ENCODE measurements around the gene ABCC6.
"Not testable (repeated sequence)": the region's sequence is repeated elsewhere in the genome, so short reads cannot be mapped to it uniquely, and the experiment has no call there.

Gene ABCC6

DNA sequence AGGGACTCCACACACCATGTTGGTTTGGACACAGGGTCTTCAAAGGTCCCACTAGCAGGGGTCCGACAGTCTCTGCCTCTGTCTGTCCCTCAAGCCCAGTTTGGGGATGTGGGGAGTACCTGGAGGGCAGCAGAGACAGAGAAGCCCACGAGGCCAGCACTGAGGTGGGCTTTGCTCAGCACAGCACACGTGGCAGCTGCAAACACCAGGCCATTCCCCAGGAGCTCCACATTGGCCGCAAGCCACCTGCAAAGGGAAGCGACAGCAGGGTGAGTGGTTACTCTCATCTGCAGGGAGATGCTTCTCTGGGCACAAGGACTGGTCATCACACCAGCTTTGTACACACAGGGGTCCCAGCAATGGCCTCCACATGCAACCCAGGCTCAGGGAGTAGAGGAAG, 62.0 kb downstream of the ABCC6 start:
- no peak for DNase-seq (ENCODE audit: low spot score)

DNA sequence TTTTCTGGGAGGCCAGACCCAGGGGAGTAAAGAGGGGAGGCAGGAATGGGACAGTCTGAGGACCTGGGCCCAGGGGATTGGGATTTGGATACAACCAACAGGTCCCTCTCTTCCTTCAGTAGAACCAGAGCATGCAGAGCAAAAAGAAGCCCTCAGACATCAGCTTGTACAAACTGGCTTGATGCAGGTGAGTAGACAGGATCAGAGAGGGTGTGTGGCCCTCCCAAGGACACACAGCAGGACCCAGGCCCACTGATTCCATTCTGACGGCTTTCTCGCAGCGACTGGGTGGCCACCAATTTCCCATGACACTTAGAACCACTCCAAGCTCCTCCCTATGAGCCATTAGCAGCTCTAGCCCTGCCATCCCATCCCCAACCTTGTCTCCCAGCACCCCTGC, 63.6 kb downstream of the ABCC6 start:
- no peak for DNase-seq (ENCODE audit: low spot score)

DNA sequence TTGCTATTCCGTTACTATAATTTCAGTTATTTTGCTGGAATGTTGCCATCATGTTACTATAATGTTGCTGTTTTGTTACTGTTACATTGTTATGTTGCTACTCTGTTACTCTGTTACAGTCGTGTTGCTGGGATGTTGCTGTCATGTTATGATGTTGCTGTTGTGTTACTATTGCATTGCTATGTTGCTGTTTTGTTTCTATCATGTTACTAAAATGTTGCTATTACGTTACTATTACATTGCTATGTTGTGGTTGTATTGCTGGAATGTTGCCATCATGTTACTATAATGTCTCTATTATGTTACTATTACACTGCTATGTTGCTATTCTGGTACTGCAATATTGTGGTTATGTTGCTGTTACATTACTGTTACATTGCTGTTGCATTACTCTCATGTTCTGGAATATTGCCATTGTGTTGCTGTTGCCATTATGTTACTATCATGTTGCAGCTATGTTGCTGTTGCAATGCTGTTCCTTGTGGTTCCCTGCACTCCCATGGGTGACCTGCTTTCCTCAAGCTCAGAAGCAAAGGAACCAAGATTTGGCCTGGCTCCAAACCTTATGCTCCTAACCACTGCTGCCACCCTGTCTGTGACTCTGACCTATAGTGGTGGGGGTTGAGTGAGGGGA, 64.4 kb downstream of the ABCC6 start:
- DNase-seq (ENCODE audit: low spot score) = no peak

DNA sequence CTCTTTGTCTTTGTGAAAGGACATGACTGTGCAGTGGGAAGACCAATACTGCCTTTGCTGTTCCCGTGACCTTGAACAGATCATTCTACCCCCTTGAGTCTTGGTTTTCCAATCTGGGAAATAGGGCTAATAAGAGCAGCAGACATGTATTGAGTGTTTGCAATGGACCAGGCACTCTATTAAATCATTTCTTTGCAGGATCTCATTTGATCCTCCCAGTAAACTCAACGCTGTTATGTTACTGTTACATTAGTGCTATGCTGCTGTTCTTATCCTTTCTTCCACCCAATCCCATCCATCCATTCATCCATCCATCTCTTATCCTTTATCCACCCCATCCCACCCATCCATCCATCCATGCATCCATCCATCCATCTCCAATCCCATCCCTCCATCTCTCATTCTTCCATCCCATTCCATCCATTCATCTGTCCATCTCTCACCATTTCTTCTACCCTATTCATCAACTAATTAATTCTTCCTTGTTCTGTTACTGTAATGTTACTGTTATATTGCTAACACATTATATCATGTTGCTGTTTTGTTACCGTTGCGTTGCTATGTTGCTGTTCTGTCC, 65.1 kb downstream of the ABCC6 start:
- no peak for DNase-seq (ENCODE audit: low spot score)

DNA sequence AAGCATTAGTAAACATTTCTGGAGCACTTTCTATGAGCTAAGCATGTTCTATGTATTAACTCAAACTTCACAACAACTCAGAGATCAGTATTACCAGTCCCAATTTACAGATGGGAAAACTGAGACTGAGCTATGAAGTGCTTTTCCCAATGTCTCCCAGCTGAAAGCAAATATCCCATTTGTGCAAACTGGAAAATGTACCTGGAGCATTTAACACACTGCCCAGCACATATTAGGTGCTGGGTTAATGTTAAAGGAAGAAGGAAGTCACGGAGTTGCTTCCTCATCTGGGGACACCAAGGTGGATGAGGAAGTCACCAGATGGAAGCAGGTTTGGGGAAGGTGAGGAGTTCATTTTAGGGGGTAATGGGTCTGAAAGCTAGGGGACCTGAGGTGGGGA, 66.1 kb downstream of the ABCC6 start:
- no peak for DNase-seq (ENCODE audit: low spot score)

DNA sequence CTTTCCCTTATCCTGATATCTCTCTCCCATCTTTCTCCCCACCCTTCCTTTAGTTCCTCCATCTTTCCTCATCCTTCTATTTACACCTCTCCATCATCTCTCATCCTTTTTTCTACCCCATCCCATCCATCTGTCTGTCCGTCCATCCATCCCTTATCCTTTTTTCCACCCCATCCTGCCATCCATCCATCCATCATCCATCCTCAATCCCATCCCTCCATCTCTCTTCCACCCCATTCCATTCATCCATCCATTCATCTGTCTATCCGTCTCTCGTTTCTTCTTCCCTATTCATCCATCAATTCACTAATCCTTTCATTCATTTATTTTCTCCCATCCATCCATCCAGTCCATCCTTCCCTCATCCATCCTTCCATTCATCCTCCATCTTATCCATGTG, 68.1 kb downstream of the ABCC6 start:
- DNase-seq (ENCODE audit: low spot score) = no peak

DNA sequence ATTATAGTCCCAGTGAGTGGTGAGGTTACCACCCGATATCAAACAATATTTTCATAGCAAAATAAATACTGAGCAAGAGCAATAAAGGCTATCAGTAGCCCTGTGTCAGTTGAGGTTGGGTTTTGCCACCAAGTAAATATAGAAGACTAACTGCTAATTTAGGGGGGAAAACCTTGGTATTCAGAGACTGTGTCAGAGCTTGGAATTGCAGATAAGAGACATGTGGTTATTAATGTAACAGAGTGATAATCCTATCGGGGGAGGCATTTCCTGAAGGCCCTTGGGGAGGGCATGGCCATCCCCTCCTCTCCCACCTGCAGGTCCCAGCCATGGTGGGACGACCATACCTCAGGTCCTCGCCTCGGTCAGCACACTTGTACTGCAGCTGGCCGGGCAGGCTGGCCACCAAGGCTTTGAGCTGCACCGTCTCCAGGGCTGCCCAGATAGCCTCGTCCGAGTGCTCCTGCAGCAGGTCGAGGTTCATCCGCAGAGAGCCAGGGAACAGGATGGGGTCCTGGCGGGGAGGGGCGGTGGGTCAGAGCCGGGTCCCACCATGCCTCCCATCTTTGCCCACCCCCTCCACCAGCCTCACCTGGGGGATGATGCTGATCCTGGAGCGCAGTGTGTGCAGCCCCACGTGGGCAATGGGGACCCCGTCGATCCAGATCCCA, 68.9 kb downstream of the ABCC6 start:
- DNase-seq (ENCODE audit: low spot score) = no peak

DNA sequence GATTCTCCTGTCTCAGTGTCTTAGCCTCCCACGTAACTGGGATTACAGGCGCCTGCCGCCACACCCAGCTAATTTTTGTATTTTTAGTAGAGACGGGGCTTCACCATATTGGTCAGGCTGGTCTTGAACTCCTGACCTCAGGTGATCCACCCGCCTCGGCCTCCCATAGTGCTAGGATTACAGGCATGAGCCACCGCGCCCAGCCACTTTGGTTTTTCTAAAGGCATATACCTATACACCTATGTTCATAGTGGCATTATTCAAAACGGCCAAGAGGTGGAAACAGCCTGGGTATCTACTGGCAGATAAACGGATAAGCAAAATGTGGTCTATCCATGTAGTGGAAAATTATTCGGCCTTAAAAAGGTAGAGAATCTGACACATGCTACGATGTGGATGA, 70.3 kb downstream of the ABCC6 start:
- DNase-seq (ENCODE audit: low spot score) = not testable (repeated sequence)

DNA sequence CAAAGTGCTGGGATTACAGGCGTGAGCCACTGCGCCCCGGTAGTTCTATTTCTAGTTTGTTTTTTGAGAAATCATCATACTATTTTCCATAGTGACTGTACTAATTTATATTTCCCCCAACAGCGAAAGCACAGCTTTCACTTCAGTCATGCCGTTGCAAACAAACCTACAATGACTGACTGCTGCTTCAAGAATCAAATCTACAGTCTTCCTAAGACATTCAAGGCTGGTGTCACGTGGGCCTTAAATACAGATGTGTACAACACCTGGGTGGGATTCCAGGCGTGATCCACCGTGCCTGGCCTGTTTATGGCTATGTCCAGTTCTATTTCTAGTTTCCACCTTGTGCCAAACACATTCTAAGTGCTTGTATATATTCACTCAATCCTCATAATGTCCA, 72.0 kb downstream of the ABCC6 start:
- DNase-seq (ENCODE audit: low spot score) = no peak

DNA sequence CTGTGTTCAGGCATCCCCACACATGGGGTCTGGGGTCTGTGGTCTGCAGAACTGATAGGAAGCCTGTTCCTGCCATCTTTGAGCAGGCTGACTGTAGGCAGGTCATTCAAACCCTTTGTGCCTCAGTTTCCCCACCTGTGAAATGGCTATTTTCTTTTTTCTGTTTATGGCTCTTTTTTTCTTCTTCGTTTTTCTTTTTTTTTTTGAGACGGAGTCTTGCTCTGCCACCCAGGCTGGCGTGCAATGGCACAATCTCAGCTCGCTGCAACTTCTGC, 72.5 kb downstream of the ABCC6 start:
- DNase-seq (ENCODE audit: low spot score) = no peak

DNA sequence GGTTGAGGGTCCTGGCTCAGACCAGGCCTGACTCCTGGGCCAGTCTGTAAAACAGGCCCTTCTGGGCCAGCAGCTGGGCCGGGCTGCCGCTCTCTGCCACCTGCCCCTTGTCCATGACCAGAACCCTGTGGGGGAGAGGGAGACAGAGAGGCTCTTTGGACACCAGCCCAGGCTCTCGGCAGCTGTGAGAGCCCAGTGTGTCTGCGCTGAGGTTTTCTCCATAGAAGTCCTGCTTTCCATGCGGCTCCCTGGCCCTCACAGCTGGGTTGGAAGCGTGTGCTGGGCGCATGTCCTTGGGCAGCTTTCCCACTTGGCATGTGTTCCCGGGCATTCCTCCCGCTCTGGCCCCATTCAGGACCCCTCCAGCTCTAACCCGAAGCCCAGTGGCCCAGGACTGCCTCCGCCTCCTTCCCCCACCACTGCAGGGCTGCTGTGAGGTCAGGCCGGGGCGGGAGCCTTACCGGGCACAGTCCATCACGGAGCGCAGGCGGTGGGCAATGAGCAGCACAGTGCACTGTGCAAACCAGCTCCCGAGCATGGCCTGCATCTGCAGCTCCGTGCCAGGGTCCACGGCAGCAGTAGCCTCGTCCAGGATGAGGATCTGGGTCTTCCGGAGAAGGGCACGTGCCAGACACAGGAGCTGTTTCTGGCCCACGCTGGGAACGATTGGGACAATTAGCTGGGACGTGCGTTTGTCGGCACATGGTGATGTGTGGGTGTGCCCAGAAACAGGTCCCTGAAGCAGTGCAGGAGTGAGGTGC, 73.0 kb downstream of the ABCC6 start:
- DNase-seq (ENCODE audit: low spot score) = no peak

DNA sequence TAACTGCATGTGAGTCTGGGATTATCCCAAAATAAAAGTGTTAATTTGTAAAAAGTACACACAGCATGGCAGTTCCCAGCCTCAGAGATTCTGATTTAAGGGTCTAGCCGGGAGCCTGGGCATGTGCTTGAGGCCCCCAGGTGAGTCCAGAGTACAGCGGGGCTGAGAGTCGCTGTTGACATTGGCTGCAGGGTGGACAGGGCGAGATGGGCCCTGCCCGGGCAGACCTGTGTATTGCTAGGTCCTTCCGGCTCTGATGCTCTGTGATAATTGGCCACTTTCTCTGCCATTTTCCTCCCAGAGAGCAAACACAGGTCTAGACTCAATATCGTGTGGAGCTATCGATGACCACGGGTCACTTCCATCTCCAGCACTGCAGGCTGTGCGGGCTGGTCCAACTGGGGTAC, 73.6 kb downstream of the ABCC6 start:
- no peak for DNase-seq (ENCODE audit: low spot score)

DNA sequence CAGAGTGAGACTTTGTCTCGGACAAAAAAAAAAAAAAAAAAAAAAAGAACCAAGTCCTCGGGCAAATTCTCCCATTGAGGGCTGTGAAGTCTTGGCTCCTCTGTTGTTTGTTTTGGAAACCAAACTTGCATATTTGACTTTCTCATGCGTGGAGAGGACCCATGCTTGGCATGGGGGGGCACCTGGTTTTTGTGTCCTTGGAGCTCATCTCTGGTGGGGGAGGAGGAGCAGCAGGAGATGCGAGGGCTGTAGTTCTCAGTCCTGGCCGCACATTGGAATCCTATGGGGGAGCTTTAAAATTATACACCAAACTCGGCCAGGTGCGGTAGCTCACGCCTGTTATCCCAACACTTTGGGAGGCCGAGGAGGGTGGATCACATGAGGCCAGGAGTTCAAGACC, 74.5 kb downstream of the ABCC6 start:
- DNase-seq (ENCODE audit: low spot score) = no peak

DNA sequence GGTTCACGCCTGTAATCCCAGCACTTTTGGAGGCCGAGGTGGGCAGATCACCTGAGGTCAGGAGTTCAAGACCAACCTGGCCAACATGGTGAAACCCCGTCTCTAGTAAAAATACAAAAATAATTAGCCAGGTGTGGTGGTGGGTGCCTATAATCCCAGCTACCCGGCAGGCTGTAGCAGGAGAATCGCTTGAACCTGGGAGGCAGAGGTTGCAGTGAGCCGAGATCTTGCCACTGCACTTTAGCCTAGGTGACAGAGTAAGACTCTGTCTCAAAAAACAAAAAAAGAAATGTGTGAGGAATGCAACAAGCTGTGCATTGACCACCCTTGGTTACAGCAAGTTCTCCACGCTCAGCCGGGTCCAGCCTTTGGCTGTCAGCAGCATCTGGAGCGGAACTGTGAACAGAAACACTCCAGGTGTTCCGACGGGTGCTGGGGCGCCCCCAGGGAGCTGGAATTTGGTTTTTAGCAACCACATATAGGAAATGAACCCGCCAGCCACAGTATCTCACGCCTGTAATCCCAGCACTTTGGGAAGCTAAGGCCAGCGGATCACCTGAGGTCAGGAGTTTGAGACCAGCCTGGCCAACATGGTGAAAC, 75.2 kb downstream of the ABCC6 start:
- not testable (repeated sequence) for DNase-seq (ENCODE audit: low spot score)

DNA sequence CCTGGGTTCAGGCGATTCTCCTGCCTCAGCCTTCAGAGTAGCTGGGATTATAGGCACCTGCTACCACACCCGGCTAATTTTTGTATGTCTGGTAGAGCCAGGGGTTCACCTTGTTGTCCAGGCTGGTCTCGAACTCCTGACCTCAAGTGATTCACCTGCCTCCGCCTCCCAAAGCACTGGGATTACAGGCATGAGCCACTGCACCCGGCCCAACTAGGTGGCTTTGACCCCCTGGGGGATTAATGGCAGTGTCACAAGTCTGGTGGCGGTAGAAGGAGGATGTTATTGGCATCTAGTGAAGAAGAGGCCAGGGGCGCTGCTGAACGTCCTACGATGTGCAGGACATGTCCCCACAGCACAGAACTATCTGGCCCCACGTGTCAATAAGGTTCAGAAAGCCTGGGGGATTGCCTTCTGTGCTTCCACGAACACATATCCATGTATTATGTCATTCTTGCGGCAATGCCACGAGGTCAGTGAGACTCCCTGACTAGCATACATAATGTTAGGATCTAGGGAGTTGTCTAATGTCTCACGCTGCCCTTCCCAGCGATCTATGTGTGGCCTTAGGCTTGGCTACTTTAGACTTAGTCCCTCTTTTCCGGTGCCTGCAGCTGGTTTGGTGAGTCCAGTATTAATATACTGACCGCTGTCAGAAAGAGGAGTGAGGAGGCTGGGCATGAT, 75.8 kb downstream of the ABCC6 start:
- no peak for DNase-seq (ENCODE audit: low spot score)

DNA sequence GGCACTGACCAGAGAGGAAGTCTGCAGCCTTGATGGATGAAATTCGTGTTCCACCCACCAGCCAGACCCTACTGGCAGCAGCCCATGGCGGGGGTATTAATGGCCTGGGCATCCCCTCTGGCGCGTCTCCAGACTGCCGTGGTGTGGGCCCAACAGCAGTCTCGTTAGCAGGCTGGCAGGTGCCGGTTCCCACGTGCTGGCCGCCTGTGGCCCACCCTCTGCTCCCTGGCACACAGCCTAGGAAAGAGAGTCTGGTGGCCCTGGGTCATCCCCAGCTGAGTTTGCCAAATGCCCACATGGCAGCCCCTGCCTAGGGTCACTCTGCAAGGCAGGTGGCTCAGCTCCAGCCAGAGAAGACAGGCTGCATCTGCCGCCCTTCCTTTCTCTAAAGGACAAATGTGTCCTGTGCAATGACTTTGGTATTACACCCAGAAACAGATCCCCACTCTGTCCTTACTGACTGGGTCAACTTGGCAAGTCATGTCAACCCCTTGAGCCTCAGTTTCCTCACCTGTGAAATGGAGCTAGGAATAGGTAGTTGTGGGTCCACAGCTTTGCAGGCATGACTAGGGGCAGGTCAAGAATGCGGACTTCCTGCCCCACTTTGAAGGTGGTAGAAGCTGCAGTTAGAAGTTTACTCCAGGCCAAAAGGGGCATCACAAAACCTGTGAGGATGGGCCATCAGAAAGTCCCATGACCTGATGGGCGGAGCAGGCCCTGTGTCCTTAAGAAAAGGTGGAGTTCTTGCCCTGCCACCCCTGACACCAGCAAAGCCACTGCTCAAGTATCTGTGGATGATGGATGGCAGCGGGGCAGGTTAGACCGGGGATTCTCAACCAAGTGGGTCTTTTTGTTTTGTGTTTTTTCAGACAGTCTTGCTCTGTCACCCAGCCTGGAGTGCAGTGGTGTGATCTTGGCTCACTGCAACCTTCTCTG, 76.6 kb downstream of the ABCC6 start:
- no peak for DNase-seq (ENCODE audit: low spot score)

DNA sequence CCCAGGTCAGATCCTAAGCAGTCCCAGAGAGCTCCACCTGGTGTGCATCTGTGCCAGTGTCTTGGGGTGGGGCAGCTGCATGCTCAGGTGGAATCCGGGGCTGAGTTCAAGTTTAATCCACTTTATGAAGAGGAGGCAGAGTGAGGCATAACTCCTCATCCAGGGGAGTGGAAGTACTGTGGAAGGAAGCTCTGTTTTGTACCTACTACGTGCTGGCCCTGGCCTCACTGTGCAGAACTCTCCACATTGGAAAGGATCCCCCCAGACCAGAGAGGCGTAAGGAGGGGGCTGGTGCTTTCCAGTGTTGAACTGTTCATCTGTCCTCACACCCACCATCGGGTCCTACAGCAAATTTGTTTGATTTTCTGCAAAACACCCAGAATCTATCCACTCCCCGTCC, 78.0 kb downstream of the ABCC6 start:
- no peak for DNase-seq (ENCODE audit: low spot score)

DNA sequence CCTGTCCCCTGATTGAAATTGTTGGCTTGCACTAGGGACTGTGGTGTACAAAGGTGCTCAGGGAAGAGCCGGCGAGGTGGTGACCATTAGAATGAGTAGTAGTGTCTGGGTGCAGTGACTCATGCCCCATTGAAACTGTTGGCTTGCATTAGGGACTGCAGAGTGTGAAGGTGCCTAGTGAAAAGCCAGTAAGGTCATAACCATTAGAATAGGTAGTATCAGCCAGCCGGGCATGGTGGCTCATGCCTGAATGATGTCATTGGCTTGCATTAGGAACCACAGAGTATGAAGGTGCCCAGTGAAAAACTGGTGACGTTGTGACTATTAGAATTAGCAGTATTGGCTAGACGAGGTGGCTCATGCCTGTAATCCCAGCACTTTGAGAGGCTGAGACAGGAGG, 78.9 kb downstream of the ABCC6 start:
- no peak for DNase-seq (ENCODE audit: low spot score)

DNA sequence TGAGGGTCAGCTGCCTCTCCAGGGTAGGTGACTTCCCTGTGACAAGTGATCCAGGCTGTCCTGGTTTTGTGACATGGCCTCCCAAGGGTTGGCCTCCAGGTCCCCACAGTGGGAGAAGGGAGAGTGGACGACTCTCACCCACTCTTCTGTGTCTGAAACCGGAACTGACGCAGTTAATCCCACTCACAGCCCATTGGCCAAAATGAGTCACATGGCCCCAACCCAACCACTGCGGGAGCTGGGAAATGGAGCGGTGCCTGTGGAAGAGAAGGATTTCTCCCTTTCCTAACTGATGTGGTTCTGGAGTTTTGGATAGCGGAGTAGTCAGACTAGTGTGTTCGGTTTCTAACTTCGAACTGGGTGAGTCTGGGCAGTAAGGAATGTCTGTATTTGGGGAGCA, 79.4 kb downstream of the ABCC6 start:
- no peak for DNase-seq (ENCODE audit: low spot score)

DNA sequence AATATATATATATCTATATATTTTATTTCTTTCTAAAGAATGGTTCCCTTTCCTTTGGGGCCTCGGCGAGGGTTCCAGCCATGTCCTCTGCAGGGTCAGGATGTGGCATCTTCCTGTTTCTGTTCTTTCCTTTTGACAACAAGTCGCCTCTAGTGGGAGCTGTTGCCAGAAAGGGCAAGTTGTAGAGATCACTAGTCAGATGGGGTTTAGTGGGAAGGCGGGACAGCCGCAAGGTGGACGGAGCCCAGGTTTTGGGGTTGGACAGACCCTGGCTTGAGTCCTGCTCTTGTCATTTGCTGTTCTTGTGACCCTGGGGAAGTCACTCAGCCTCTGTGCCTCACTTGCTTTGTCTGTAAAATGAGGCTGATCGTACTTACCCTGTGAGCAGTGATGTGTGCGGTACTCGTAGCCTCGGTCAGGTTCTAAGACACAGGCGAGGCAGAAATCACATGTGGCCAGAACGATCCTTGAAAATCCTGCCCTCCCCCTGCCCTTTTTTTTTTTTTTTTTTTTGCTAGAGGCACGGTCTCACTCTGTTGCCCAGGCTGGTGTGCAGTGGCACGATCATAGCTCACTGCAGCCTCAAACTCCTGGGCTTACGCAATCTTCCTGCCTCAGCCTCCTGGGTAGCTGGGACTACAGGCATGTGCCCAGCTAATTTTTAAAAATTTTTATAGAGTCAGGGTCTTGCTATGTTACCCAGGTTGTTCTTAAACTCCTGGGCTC, 80.1 kb downstream of the ABCC6 start:
- DNase-seq (ENCODE audit: low spot score) = no peak

Data from CD4-positive, alpha-beta T cell treated with Interleukin-6 at 100 ng/mL for 8 hours (primary cell).